Measurements from ENCODE around the gene MOB3C.

GRCh38 chr1:46623743-46624644, 7.4 kb upstream of the MOB3C start:
- no peak for TF ChIP-seq CTCF (IDR thresholded peaks at IDR 0.05)
- no peak for TF ChIP-seq POLR2A (IDR thresholded peaks at IDR 0.05)

All from vagina (tissue), 2 donors.